Stimulated activated CD8-positive, alpha-beta memory T cell treated with anti-CD3 and anti-CD28 coated beads, Interleukin-7, amount 100 ng/mL, for 4 hours (primary cell): ENCODE measurements around the gene AMZ2.
"Not testable (repeated sequence)": the region's sequence is repeated elsewhere in the genome, so short reads cannot be mapped to it uniquely, and the experiment has no call there.

Source experiments
- DNase-seq, 2 donors: peaks; one replicate each; pipeline ENCODE4 v3.0.0-alpha.2; 2020; ENCODE audit warnings: low read depth in 2 of 2

AMZ2 gene

GRCh38 chr17:68220786-68221185 is 27.1 kb upstream of the AMZ2 start:
- DNase-seq: not testable (repeated sequence)

GRCh38 chr17:68221786-68222185 is 26.1 kb upstream of the AMZ2 start:
- no peak for DNase-seq

- DNase-seq: no peak
Measured at GRCh38 chr17:68222606-68223005, 25.2 kb upstream of the AMZ2 start.

- not testable (repeated sequence) for DNase-seq
Measured at GRCh38 chr17:68225055-68225454, 22.8 kb upstream of the AMZ2 start.

GRCh38 chr17:68228039-68228680 is 19.7 kb upstream of the AMZ2 start:
- DNase-seq: not testable (repeated sequence)

GRCh38 chr17:68228817-68229570 is 18.8 kb upstream of the AMZ2 start:
- no peak for DNase-seq

- no peak for DNase-seq
Measured at GRCh38 chr17:68229619-68230018, 18.2 kb upstream of the AMZ2 start.

GRCh38 chr17:68231131-68231530 is 16.7 kb upstream of the AMZ2 start:
- not testable (repeated sequence) for DNase-seq

- DNase-seq: no peak
Measured at GRCh38 chr17:68231541-68231940, 16.3 kb upstream of the AMZ2 start.

GRCh38 chr17:68232741-68233140 is 15.1 kb upstream of the AMZ2 start:
- not testable (repeated sequence) for DNase-seq

GRCh38 chr17:68234726-68235335 is 13.0 kb upstream of the AMZ2 start:
- peak in 1 of 2 donors; percentile 58 for DNase-seq

- not testable (repeated sequence) for DNase-seq
Measured at GRCh38 chr17:68235336-68235791, 12.5 kb upstream of the AMZ2 start.

- not testable (repeated sequence) for DNase-seq
Measured at GRCh38 chr17:68237369-68238163, 10.3 kb upstream of the AMZ2 start.

- no peak for DNase-seq
Measured at GRCh38 chr17:68238164-68238870, 9.5 kb upstream of the AMZ2 start.

GRCh38 chr17:68238871-68239253 is 9.0 kb upstream of the AMZ2 start:
- DNase-seq: no peak

- no peak for DNase-seq
Measured at GRCh38 chr17:68239632-68240366, 8.0 kb upstream of the AMZ2 start.

GRCh38 chr17:68246271-68247028 is 1.4 kb upstream of the AMZ2 start:
- no peak for DNase-seq

- no peak for DNase-seq
Measured at GRCh38 chr17:68248199-68248825, 469 bp downstream of the AMZ2 start.

- no peak for DNase-seq
Measured at GRCh38 chr17:68248891-68249290, 1.0 kb downstream of the AMZ2 start.
